Mesenchymal stem cell (in vitro differentiated cells and primary cell): ENCODE results near the gene APOBEC3C.

Experiments
- DNase-seq: peaks from one replicate; pipeline ENCODE4 v3.0.0-alpha.2; 2013
- H2AFZ ChIP-seq: one replicate; pipeline ENCODE4 v1.6.1; 2013; ENCODE audit warnings: low read depth, mild to moderate bottlenecking, control low read depth, inconsistent platforms, low read length, moderate library complexity
- H2AK5ac ChIP-seq: 2 replicates; pipeline ENCODE4 v1.6.1; 2013; ENCODE audit warnings: low read length, moderate library complexity, mild to moderate bottlenecking, inconsistent platforms; ENCODE audit not compliant: severe bottlenecking
- H2BK120ac ChIP-seq: one replicate; pipeline ENCODE4 v1.6.1; 2013; ENCODE audit warnings: low read depth, mild to moderate bottlenecking, inconsistent platforms, low read length, moderate library complexity
- H2BK12ac ChIP-seq, 2 experiments: one replicate each; pipeline ENCODE4 v1.6.1; 2013; ENCODE audit warnings: inconsistent platforms in 2 of 2, low read length in 2 of 2, mild to moderate bottlenecking in 2 of 2, moderate library complexity in 2 of 2, control low read depth in 1 of 2
- H2BK15ac ChIP-seq: one replicate; pipeline ENCODE4 v1.6.1; 2013; ENCODE audit warnings: mild to moderate bottlenecking, low read depth, inconsistent platforms; ENCODE audit not compliant: poor library complexity, severe bottlenecking
- H2BK5ac ChIP-seq: 2 replicates; pipeline ENCODE4 v1.6.1; 2013; ENCODE audit warnings: low read depth, mild to moderate bottlenecking, low read length, control low read depth, inconsistent platforms; ENCODE audit not compliant: poor library complexity, severe bottlenecking
- H3K14ac ChIP-seq, 2 experiments: one replicate each; pipeline ENCODE4 v1.6.1; 2013; ENCODE audit warnings: inconsistent platforms in 2 of 2, low read length in 2 of 2, control low read depth in 1 of 2, mild to moderate bottlenecking in 1 of 2, moderate library complexity in 1 of 2
- H3K18ac ChIP-seq, 2 experiments: one replicate each; pipeline ENCODE4 v1.6.1; 2013; ENCODE audit warnings: inconsistent platforms in 2 of 2, low read length in 2 of 2, control low read depth in 1 of 2, low read depth in 1 of 2, mild to moderate bottlenecking in 1 of 2
- H3K23ac ChIP-seq, 2 experiments: one replicate each; pipeline ENCODE4 v1.6.1; 2013; ENCODE audit warnings: inconsistent platforms in 2 of 2, low read length in 2 of 2, mild to moderate bottlenecking in 2 of 2, moderate library complexity in 2 of 2, control low read depth in 1 of 2
- H3K27ac ChIP-seq: 2 replicates; pipeline ENCODE4 v1.5.1; 2013; ENCODE audit warnings: mild to moderate bottlenecking, moderate library complexity, low read length, control low read depth, inconsistent platforms; ENCODE audit not compliant: poor library complexity, severe bottlenecking
- H3K27me3 ChIP-seq, 2 experiments: 2 replicates each; pipeline versions ENCODE4 v1.6.1 to v1.7.0; 2013; ENCODE audit warnings: low read length in 2 of 2, mild to moderate bottlenecking in 2 of 2, moderate library complexity in 2 of 2, control low read depth in 1 of 2, inconsistent platforms in 1 of 2; ENCODE audit not compliant: control insufficient read depth in 1 of 2, insufficient read depth in 1 of 2
- H3K36me3 ChIP-seq, 2 experiments: 2 replicates each; pipeline versions ENCODE4 v1.6.1 to v1.7.0; 2013; ENCODE audit warnings: low read length in 2 of 2, control low read depth in 1 of 2, inconsistent platforms in 1 of 2, low read depth in 1 of 2, mild to moderate bottlenecking in 1 of 2; ENCODE audit not compliant: insufficient read depth in 2 of 2, control insufficient read depth in 1 of 2
- H3K4ac ChIP-seq, 2 experiments: one replicate each; pipeline ENCODE4 v1.6.1; 2013; ENCODE audit warnings: inconsistent platforms in 2 of 2, low read length in 2 of 2, mild to moderate bottlenecking in 2 of 2, moderate library complexity in 2 of 2, control low read depth in 1 of 2, low read depth in 1 of 2
- H3K4me1 ChIP-seq: 2 replicates; pipeline ENCODE4 v1.6.1; 2013; ENCODE audit warnings: low read depth, low read length, control low read depth; ENCODE audit not compliant: control insufficient read depth, insufficient read depth
- H3K4me2 ChIP-seq: 2 replicates; pipeline ENCODE4 v1.6.1; 2013; ENCODE audit warnings: low read length, mild to moderate bottlenecking, inconsistent platforms; ENCODE audit not compliant: poor library complexity, severe bottlenecking
- H3K4me3 ChIP-seq, 2 experiments: 2 replicates each; pipeline versions ENCODE4 v1.5.1 to v1.7.0; 2013; ENCODE audit warnings: low read length in 2 of 2, mild to moderate bottlenecking in 2 of 2, control low read depth in 1 of 2, low read depth in 1 of 2; ENCODE audit not compliant: insufficient read depth in 1 of 2
- H3K79me1 ChIP-seq: replicated peaks from 2 replicates; pipeline ENCODE4 v1.6.1; 2013; ENCODE audit warnings: mild to moderate bottlenecking, control low read depth, low read length, inconsistent platforms; ENCODE audit not compliant: poor library complexity, severe bottlenecking
- H3K9ac ChIP-seq: 2 replicates; pipeline ENCODE4 v1.7.0; 2013; ENCODE audit warnings: mild to moderate bottlenecking, low read length, moderate library complexity
- H3K9me3 ChIP-seq: 2 replicates; pipeline ENCODE4 v1.7.0; 2013; ENCODE audit warnings: mild to moderate bottlenecking, low read length; ENCODE audit not compliant: control insufficient read depth
- H4K8ac ChIP-seq: one replicate; pipeline ENCODE4 v1.6.1; 2013; ENCODE audit warnings: inconsistent platforms, mild to moderate bottlenecking, low read length, moderate library complexity
- H4K91ac ChIP-seq: one replicate; pipeline ENCODE4 v1.6.1; 2013; ENCODE audit warnings: mild to moderate bottlenecking, low read length, inconsistent platforms
- WGBS: methylation state at CpG from one replicate; pipeline ENCODE4 v1.1.7; 2013; ENCODE audit warnings: mixed read lengths; 5-methylcytosine and 5-hydroxymethylcytosine counted together

Gene APOBEC3C

GRCh38 chr22:38966380-38966702 is 47.7 kb upstream of the APOBEC3C start:
- Histone ChIP-seq H3K9me3 (no peaks in the 10 kb centered on the region), H4K91ac (peak overlapping the region; percentile 68), H3K4ac (no peak overlapping the region), H2BK5ac (no peak overlapping the region), H2BK12ac (no peak overlapping the region), H3K14ac (no peak overlapping the region), H2AK5ac (no peak overlapping the region), H2BK120ac (no peak overlapping the region), H3K27me3 (peaks cover 58 to 72% of the 10 kb centered on the region in 2 experiments), H3K4me1 (peaks cover 2% of the 10 kb centered on the region), H3K4me2 (no peak overlapping the region), H3K23ac (no peak overlapping the region), H3K4me3 (no peak overlapping the region), H3K18ac (no peak overlapping the region), H3K27ac (no peak overlapping the region), H3K9ac (no peak overlapping the region), H3K79me1 (no peaks in the 10 kb centered on the region), H4K8ac (no peak overlapping the region), H2AFZ (no peak overlapping the region), H3K36me3 (no peaks in the 10 kb centered on the region), H2BK15ac (no peak overlapping the region)
- WGBS: 74% methylated on average over 4 of the region's 5 CpGs
- DNase-seq: no peak

GRCh38 chr22:38966942-38967341 is 47.1 kb upstream of the APOBEC3C start:
- Histone ChIP-seq H3K4me1 (peaks cover 2% of the 10 kb centered on the region), H2AK5ac (no peak overlapping the region), H3K18ac (no peak overlapping the region), H2BK12ac (no peak overlapping the region), H2BK5ac (no peak overlapping the region), H4K91ac (no peak overlapping the region), H3K23ac (no peak overlapping the region), H2AFZ (no peak overlapping the region), H3K36me3 (no peaks in the 10 kb centered on the region), H3K4ac (no peak overlapping the region), H3K27ac (no peak overlapping the region), H2BK120ac (no peak overlapping the region), H3K4me2 (no peak overlapping the region), H4K8ac (no peak overlapping the region), H2BK15ac (no peak overlapping the region), H3K14ac (no peak overlapping the region), H3K9me3 (no peaks in the 10 kb centered on the region), H3K9ac (no peak overlapping the region), H3K4me3 (no peak overlapping the region), H3K79me1 (no peaks in the 10 kb centered on the region), H3K27me3 (peaks cover 61 to 75% of the 10 kb centered on the region in 2 experiments)
- DNase-seq: no peak
- WGBS: 95% methylated on average over 7 of the region's 7 CpGs

DNA sequence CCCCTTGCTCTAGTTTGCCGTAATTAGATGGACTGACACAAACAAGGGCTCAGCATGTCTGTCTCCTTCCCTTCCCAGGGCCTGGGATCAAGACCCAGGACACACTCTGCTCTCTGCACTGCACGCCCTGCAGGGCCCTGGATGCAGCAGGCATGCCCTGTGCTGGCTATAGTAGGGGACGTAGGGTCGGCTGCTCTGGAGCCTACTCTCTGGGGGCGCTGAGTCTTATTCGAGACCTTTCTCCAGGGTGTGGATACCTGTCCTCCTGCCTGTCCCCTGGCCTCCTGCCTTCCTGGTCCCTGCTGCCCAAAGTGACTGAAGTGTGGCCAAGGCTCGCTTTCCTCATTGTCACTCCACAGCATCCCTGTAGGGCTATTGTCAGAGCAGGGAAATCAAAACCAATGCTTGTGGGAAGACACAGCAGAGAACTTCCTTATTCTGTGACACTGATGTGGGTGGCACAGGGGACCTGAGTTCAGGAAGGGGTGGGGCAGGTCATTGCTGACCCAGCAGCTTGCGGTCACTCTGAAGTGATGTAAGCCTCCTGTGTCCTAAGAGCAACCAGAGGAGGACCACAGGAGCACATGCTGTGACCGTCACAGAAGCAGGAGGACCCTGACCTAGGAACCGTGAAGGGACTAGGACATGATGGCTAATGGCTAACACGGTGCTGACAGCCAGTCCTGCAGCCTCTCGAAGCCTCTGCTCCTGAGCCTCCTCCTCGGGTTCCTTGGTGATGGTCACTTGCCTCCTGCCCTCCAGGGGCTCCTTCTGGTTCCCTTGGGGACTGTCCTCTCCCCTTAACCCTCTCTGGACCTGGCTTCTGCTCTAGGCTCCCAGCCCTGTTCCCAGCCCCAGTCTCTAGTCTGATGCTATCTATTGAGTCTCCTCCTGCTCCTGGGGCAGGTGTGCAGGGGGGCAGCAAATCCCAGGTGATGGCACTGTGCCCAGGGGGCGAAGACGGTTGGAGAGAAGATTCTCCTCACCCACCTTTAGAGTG is 46.3 kb upstream of the APOBEC3C start:
- Histone ChIP-seq H2AFZ (no peak overlapping the region), H3K14ac (no peak overlapping the region), H2BK15ac (no peak overlapping the region), H3K27me3 (peaks cover 61 to 77% of the 10 kb centered on the region in 2 experiments), H3K4me3 (no peak overlapping the region), H4K91ac (no peak overlapping the region), H3K23ac (no peak overlapping the region), H3K18ac (no peak overlapping the region), H2BK5ac (no peak overlapping the region), H3K27ac (no peak overlapping the region), H3K36me3 (no peaks in the 10 kb centered on the region), H2BK12ac (no peak overlapping the region), H3K9me3 (no peaks in the 10 kb centered on the region), H3K79me1 (no peaks in the 10 kb centered on the region), H4K8ac (no peak overlapping the region), H3K4me1 (peaks cover 2% of the 10 kb centered on the region), H3K9ac (no peak overlapping the region), H3K4me2 (no peak overlapping the region), H2BK120ac (no peak overlapping the region), H2AK5ac (no peak overlapping the region), H3K4ac (no peak overlapping the region)
- no peak for DNase-seq
- 76% methylated on average over 15 of the region's 15 CpGs for WGBS

GRCh38 chr22:38968801-38969200 is 45.3 kb upstream of the APOBEC3C start:
- Histone ChIP-seq H3K9ac (no peak overlapping the region), H2AK5ac (no peak overlapping the region), H3K27me3 (peaks cover 61 to 82% of the 10 kb centered on the region in 2 experiments), H3K79me1 (no peaks in the 10 kb centered on the region), H3K14ac (no peak overlapping the region), H3K9me3 (no peaks in the 10 kb centered on the region), H3K23ac (no peak overlapping the region), H2BK12ac (no peak overlapping the region), H2BK15ac (no peak overlapping the region), H4K8ac (no peak overlapping the region), H4K91ac (no peak overlapping the region), H2AFZ (no peak overlapping the region), H3K36me3 (no peaks in the 10 kb centered on the region), H3K4me3 (no peak overlapping the region), H2BK120ac (no peak overlapping the region), H3K27ac (no peak overlapping the region), H3K18ac (no peak overlapping the region), H2BK5ac (no peak overlapping the region), H3K4ac (no peak overlapping the region), H3K4me2 (no peak overlapping the region), H3K4me1 (peaks cover 2% of the 10 kb centered on the region)
- no peak for DNase-seq
- WGBS: 84% methylated on average over 9 of the region's 11 CpGs
